ENCODE measurements around the gene SELE.
A peak's percentile ranks its signal among the peaks of the same experiment; 100 is the strongest.
"Not testable (repeated sequence)": the region's sequence is repeated elsewhere in the genome, so short reads cannot be mapped to it uniquely, and the experiment has no call there.

The SELE gene

GRCh38 chr1:169741666-169742394 lies 8.0 kb upstream of the SELE start:
- Mint-ChIP-seq H3K4me3 (no peak overlapping the region), H3K36me3 (no peaks in the 10 kb centered on the region), H3K27ac (no peak overlapping the region), H3K4me1 (no peaks in the 10 kb centered on the region), H3K9me3 (no peaks in the 10 kb centered on the region), H3K27me3 (peaks cover 46% of the 10 kb centered on the region)
- CTCF ChIA-PET: no interaction called here
- no peak for DNase-seq

GRCh38 chr1:169739980-169740379 lies 6.1 kb upstream of the SELE start:
- no peaks in the 10 kb centered on the region for H3K4me1 Mint-ChIP-seq
- no peak for DNase-seq
- no peaks in the 10 kb centered on the region for H3K9me3 Mint-ChIP-seq
- CTCF ChIA-PET: no interaction called here
- no peak overlapping the region for H3K27ac Mint-ChIP-seq
- no peaks in the 10 kb centered on the region for H3K36me3 Mint-ChIP-seq
- H3K27me3 Mint-ChIP-seq: peaks cover 53% of the 10 kb centered on the region
- H3K4me3 Mint-ChIP-seq: no peak overlapping the region

GRCh38 chr1:169731446-169731845 lies 2.4 kb downstream of the SELE start:
- H3K9me3 Mint-ChIP-seq: no peaks in the 10 kb centered on the region
- H3K27ac Mint-ChIP-seq: no peak overlapping the region
- DNase-seq: no peak
- CTCF ChIA-PET: interaction anchor here (0.7 kb wide), 1 partner anchor 957 kb away, joined by 3 read pairs; no protein-coding TSS in a partner anchor
- H3K4me3 Mint-ChIP-seq: no peak overlapping the region
- H3K36me3 Mint-ChIP-seq: no peaks in the 10 kb centered on the region
- H3K27me3 Mint-ChIP-seq: peaks cover 33% of the 10 kb centered on the region
- no peaks in the 10 kb centered on the region for H3K4me1 Mint-ChIP-seq

GRCh38 chr1:169729991-169730390 lies 3.9 kb downstream of the SELE start:
- no peak for DNase-seq
- H3K9me3 Mint-ChIP-seq: no peaks in the 10 kb centered on the region
- H3K27ac Mint-ChIP-seq: no peak overlapping the region
- H3K4me1 Mint-ChIP-seq: no peaks in the 10 kb centered on the region
- CTCF ChIA-PET: interaction anchor here (1.3 kb wide), 1 partner anchor 161 kb away, joined by 3 read pairs; no protein-coding TSS in a partner anchor
- no peaks in the 10 kb centered on the region for H3K36me3 Mint-ChIP-seq
- H3K4me3 Mint-ChIP-seq: no peak overlapping the region
- peaks cover 26% of the 10 kb centered on the region for H3K27me3 Mint-ChIP-seq

GRCh38 chr1:169727307-169727706 lies 6.6 kb downstream of the SELE start:
- DNase-seq: no peak
- H3K27me3 Mint-ChIP-seq: peaks cover 22% of the 10 kb centered on the region
- CTCF ChIA-PET: no interaction called here
- no peak overlapping the region for H3K27ac Mint-ChIP-seq
- H3K4me3 Mint-ChIP-seq: no peak overlapping the region
- H3K36me3 Mint-ChIP-seq: no peaks in the 10 kb centered on the region
- no peaks in the 10 kb centered on the region for H3K4me1 Mint-ChIP-seq
- no peaks in the 10 kb centered on the region for H3K9me3 Mint-ChIP-seq

GRCh38 chr1:169726851-169727250 lies 7.0 kb downstream of the SELE start:
- H3K4me3 Mint-ChIP-seq: no peak overlapping the region
- CTCF ChIA-PET: no interaction called here
- no peak for DNase-seq
- H3K9me3 Mint-ChIP-seq: no peaks in the 10 kb centered on the region
- no peaks in the 10 kb centered on the region for H3K36me3 Mint-ChIP-seq
- H3K27me3 Mint-ChIP-seq: peaks cover 22% of the 10 kb centered on the region
- H3K4me1 Mint-ChIP-seq: no peaks in the 10 kb centered on the region
- no peak overlapping the region for H3K27ac Mint-ChIP-seq

- DNase-seq: no peak
These were observed 7.9 kb downstream of the SELE start for GRCh38 chr1:169725930-169726329.

GRCh38 chr1:169724168-169724567 lies 9.7 kb downstream of the SELE start:
- Mint-ChIP-seq H3K9me3 (no peaks in the 10 kb centered on the region), H3K4me1 (no peaks in the 10 kb centered on the region)
- CTCF ChIA-PET: no interaction called here

More at GRCh38 chr1:169725930-169726329, 7.9 kb downstream of the SELE start:
- H3K9me3 Mint-ChIP-seq: no peaks in the 10 kb centered on the region
- peaks cover 22% of the 10 kb centered on the region for H3K27me3 Mint-ChIP-seq
- H3K4me1 Mint-ChIP-seq: no peaks in the 10 kb centered on the region
- no peak overlapping the region for H3K4me3 Mint-ChIP-seq
- no peaks in the 10 kb centered on the region for H3K36me3 Mint-ChIP-seq
- CTCF ChIA-PET: no interaction called here
- no peak overlapping the region for H3K27ac Mint-ChIP-seq

GRCh38 chr1:169723763-169724162 lies 10.1 kb downstream of the SELE start:
- Mint-ChIP-seq H3K4me1 (no peaks in the 10 kb centered on the region), H3K4me3 (no peak overlapping the region), H3K27ac (no peak overlapping the region), H3K36me3 (no peaks in the 10 kb centered on the region), H3K27me3 (peaks cover 20% of the 10 kb centered on the region), H3K9me3 (no peaks in the 10 kb centered on the region)
- CTCF ChIA-PET: no interaction called here
- DNase-seq: no peak

More at GRCh38 chr1:169724168-169724567, 9.7 kb downstream of the SELE start:
- Mint-ChIP-seq H3K4me3 (no peak overlapping the region), H3K36me3 (no peaks in the 10 kb centered on the region), H3K27ac (no peak overlapping the region), H3K27me3 (peaks cover 18% of the 10 kb centered on the region)
- no peak for DNase-seq

- Mint-ChIP-seq H3K9me3 (no peaks in the 10 kb centered on the region), H3K27me3 (peaks cover 25% of the 10 kb centered on the region), H3K36me3 (no peaks in the 10 kb centered on the region), H3K27ac (no peak overlapping the region), H3K4me3 (no peak overlapping the region), H3K4me1 (no peaks in the 10 kb centered on the region)
- no peak for DNase-seq
- CTCF ChIA-PET: interaction anchor here (1.0 to 1.5 kb wide), 2 partner anchors 11 to 128 kb away, joined by 3 to 5 read pairs; no protein-coding TSS in a partner anchor
These were observed 11.1 kb downstream of the SELE start for GRCh38 chr1:169722779-169723178.

GRCh38 chr1:169715100-169715499 lies 18.8 kb downstream of the SELE start:
- not testable (repeated sequence) for H3K27ac Mint-ChIP-seq, H3K4me3 Mint-ChIP-seq, H3K36me3 Mint-ChIP-seq, DNase-seq
- H3K4me1 Mint-ChIP-seq: peaks cover 11% of the 10 kb centered on the region
- peaks cover 15% of the 10 kb centered on the region for H3K9me3 Mint-ChIP-seq
- CTCF ChIA-PET: interaction anchor here (1.2 to 1.9 kb wide), 2 partner anchors 21 to 129 kb away, joined by 3 to 5 read pairs; partner anchors contain the start of gene F5
- peaks cover 32% of the 10 kb centered on the region for H3K27me3 Mint-ChIP-seq

- not testable (repeated sequence) for H3K27ac Mint-ChIP-seq, DNase-seq, H3K4me3 Mint-ChIP-seq
- Mint-ChIP-seq H3K36me3 (peaks cover 19% of the 10 kb centered on the region), H3K4me1 (peaks cover 12% of the 10 kb centered on the region), H3K27me3 (peaks cover 24% of the 10 kb centered on the region), H3K9me3 (peaks cover 15% of the 10 kb centered on the region)
- CTCF ChIA-PET: interaction anchor here (1.1 to 3.1 kb wide), 16 partner anchors 13 to 247 kb away, joined by 4 to 146 read pairs (median 10); partner anchors contain the start of gene F5
These were observed 20.8 kb downstream of the SELE start for GRCh38 chr1:169713090-169713489.

GRCh38 chr1:169712309-169712631 lies 21.6 kb downstream of the SELE start:
- peaks cover 12% of the 10 kb centered on the region for H3K9me3 Mint-ChIP-seq
- H3K4me3 Mint-ChIP-seq: peak overlapping the region; percentile 88
- H3K4me1 Mint-ChIP-seq: peaks cover 14% of the 10 kb centered on the region
- CTCF ChIA-PET: interaction anchor here (0.6 to 3.1 kb wide), 41 partner anchors 10 to 247 kb away, joined by 3 to 146 read pairs (median 4); partner anchors contain the start of gene F5
- H3K27ac Mint-ChIP-seq: no peak overlapping the region
- peaks cover 16% of the 10 kb centered on the region for H3K27me3 Mint-ChIP-seq
- no peak for DNase-seq
- peaks cover 22% of the 10 kb centered on the region for H3K36me3 Mint-ChIP-seq

GRCh38 chr1:169711469-169712308 lies 22.2 kb downstream of the SELE start, which contains the start of gene SELL:
Gene SELL (minus strand): TSS chr1:169711620. CDS start chr1:169711498, 122 bp downstream.
- DNase-seq: peak; percentile 86
- H3K4me1 Mint-ChIP-seq: peaks cover 20% of the 10 kb centered on the region
- peak within 1 kb of the TSS; percentile 91 for H3K27ac Mint-ChIP-seq
- peak within 1 kb of the TSS; percentile 88 for H3K4me3 Mint-ChIP-seq
- H3K27me3 Mint-ChIP-seq: peaks cover 11% of the 10 kb centered on the region
- CTCF ChIA-PET: interaction anchor here (0.6 to 3.1 kb wide), 42 partner anchors 9 to 338 kb away, joined by 3 to 146 read pairs (median 4); partner anchors contain the start of gene F5
- H3K9me3 Mint-ChIP-seq: peaks cover 10% of the 10 kb centered on the region
- peaks cover 27% of the 10 kb centered on the region for H3K36me3 Mint-ChIP-seq
